ENCODE results near the gene RABGGTA. TPM values are rescaled to one million over a fixed set of nuclear protein-coding genes. Genes with fewer than 3 reads are reported as not detected.

Gene RABGGTA
- total RNA-seq, 1 experiment from 2014 or later = 35.3 TPM

GRCh38 chr14:24258548-24259265 is 12.7 kb downstream of the RABGGTA start:
- no peak overlapping the region for H3K27ac Mint-ChIP-seq (ENCODE audit: unreplicated experiment)
- H3K36me3 Mint-ChIP-seq (ENCODE audit: insufficient read depth, unreplicated experiment) = no peaks in the 10 kb centered on the region
- H3K9me3 Mint-ChIP-seq (ENCODE audit: low read depth, unreplicated experiment) = no peaks in the 10 kb centered on the region
- TF ChIP-seq CTCF (IDR thresholded peaks at IDR 0.05; ENCODE audit: unreplicated experiment) = no peak
- H3K4me1 Mint-ChIP-seq (ENCODE audit: low read depth, unreplicated experiment) = no peaks in the 10 kb centered on the region
- CTCF ChIA-PET = no interaction called here
- no peak for DNase-seq
- no peaks in the 10 kb centered on the region for H3K27me3 Mint-ChIP-seq (ENCODE audit: unreplicated experiment)
- BruUV-seq (replicated peaks) = no TSS peak
- H3K4me3 Mint-ChIP-seq (ENCODE audit: low read depth, unreplicated experiment) = no peak overlapping the region
- intact Hi-C loops (cut with micrococcal nuclease; ENCODE audit: unreplicated experiment) = no loop called here

- Mint-ChIP-seq H3K27ac (ENCODE audit: unreplicated experiment) (no peak overlapping the region), H3K9me3 (ENCODE audit: low read depth, unreplicated experiment) (no peaks in the 10 kb centered on the region), H3K36me3 (ENCODE audit: insufficient read depth, unreplicated experiment) (no peaks in the 10 kb centered on the region), H3K4me3 (ENCODE audit: low read depth, unreplicated experiment) (no peak overlapping the region), H3K27me3 (ENCODE audit: unreplicated experiment) (no peaks in the 10 kb centered on the region), H3K4me1 (ENCODE audit: low read depth, unreplicated experiment) (no peaks in the 10 kb centered on the region)
- intact Hi-C loops (cut with micrococcal nuclease; ENCODE audit: unreplicated experiment) = no loop called here
- no TSS peak for BruUV-seq (replicated peaks)
- CTCF ChIA-PET = no interaction called here
- no peak for DNase-seq
- TF ChIP-seq CTCF (IDR thresholded peaks at IDR 0.05; ENCODE audit: unreplicated experiment) = no peak
These were observed 13.3 kb downstream of the RABGGTA start for GRCh38 chr14:24258119-24258518.

GRCh38 chr14:24256960-24257359 is 14.4 kb downstream of the RABGGTA start:
- H3K4me3 Mint-ChIP-seq (ENCODE audit: low read depth, unreplicated experiment) = no peak overlapping the region
- BruUV-seq (replicated peaks) = no TSS peak
- TF ChIP-seq CTCF (IDR thresholded peaks at IDR 0.05; ENCODE audit: unreplicated experiment) = no peak
- intact Hi-C loops (cut with micrococcal nuclease; ENCODE audit: unreplicated experiment) = no loop called here
- H3K36me3 Mint-ChIP-seq (ENCODE audit: insufficient read depth, unreplicated experiment) = no peaks in the 10 kb centered on the region
- CTCF ChIA-PET = no interaction called here
- H3K4me1 Mint-ChIP-seq (ENCODE audit: low read depth, unreplicated experiment) = peaks cover under 1% of the 10 kb centered on the region
- no peak for DNase-seq
- H3K27me3 Mint-ChIP-seq (ENCODE audit: unreplicated experiment) = no peaks in the 10 kb centered on the region
- H3K9me3 Mint-ChIP-seq (ENCODE audit: low read depth, unreplicated experiment) = no peaks in the 10 kb centered on the region
- H3K27ac Mint-ChIP-seq (ENCODE audit: unreplicated experiment) = no peak overlapping the region

GRCh38 chr14:24255931-24256711 is 15.3 kb downstream of the RABGGTA start:
- Mint-ChIP-seq H3K4me3 (ENCODE audit: low read depth, unreplicated experiment) (no peak overlapping the region), H3K27ac (ENCODE audit: unreplicated experiment) (no peak overlapping the region)
- no peak for TF ChIP-seq CTCF (IDR thresholded peaks at IDR 0.05; ENCODE audit: unreplicated experiment)

More at GRCh38 chr14:24255931-24256711, 15.3 kb downstream of the RABGGTA start:
- no peaks in the 10 kb centered on the region for H3K9me3 Mint-ChIP-seq (ENCODE audit: low read depth, unreplicated experiment)
- intact Hi-C loops (cut with micrococcal nuclease; ENCODE audit: unreplicated experiment) = no loop called here
- H3K36me3 Mint-ChIP-seq (ENCODE audit: insufficient read depth, unreplicated experiment) = no peaks in the 10 kb centered on the region
- CTCF ChIA-PET = no interaction called here
- H3K27me3 Mint-ChIP-seq (ENCODE audit: unreplicated experiment) = no peaks in the 10 kb centered on the region
- H3K4me1 Mint-ChIP-seq (ENCODE audit: low read depth, unreplicated experiment) = peaks cover 7% of the 10 kb centered on the region
- DNase-seq = no peak
- no TSS peak for BruUV-seq (replicated peaks)
